Omental fat pad (tissue), 4 donors: ENCODE measurements around the gene PNLIPRP3. TPM values are rescaled to one million over a fixed set of nuclear protein-coding genes. Genes with fewer than 3 reads are reported as not detected.

Source experiments
- small RNA-seq: library from RNA; depleted of rRNA; stranded (forward); fragments of <200 nt; gene quantifications from one replicate; pipeline ENCODE3, GENCODE V24; 2016
- total RNA-seq, 4 donors: library from RNA; depleted of rRNA; stranded (reverse); fragments of >200 nt; gene quantifications; one replicate each; pipeline ENCODE4 v1.1.0, GENCODE V29; 2016

PNLIPRP3 gene
- total RNA-seq, 4 donors from 2014 or later: 0.31 to 0.63 TPM; not detected in 2

Small RNAs within 50 kb of the gene (small RNA-seq; reads per million reads assigned to genes)
- gene SNRPGP6: not detected

Other genes with a start within 250 kb of the PNLIPRP3 start
- 100 to 1,000 TPM in 1 of 4 donors, 10 to 100 TPM in 3; 35.2 to 142 (median 61.8) TPM for gene GFRA1, start 154.6 kb upstream of the PNLIPRP3 start, total RNA-seq
- not detected for gene CCDC172, start 103.4 kb upstream of the PNLIPRP3 start, total RNA-seq
- gene PNLIP, start 118.1 kb downstream of the PNLIPRP3 start, total RNA-seq: 1 to 10 TPM in 1 of 4 donors, not detected in 3; 1.1 TPM
- gene PNLIPRP1, start 163.1 kb downstream of the PNLIPRP3 start, total RNA-seq: not detected
- not detected for gene PNLIPRP2, start 193.1 kb downstream of the PNLIPRP3 start, total RNA-seq